Testis (tissue), 2 donors: Measurements from ENCODE around the gene MINDY4B.

Experiments used
- POLR2A ChIP-seq: fragments of 450-650 bp; IDR thresholded peaks from one replicate; pipeline ENCODE4 v1.6.1; 2017; ENCODE audit warnings: antibody characterized with exemption, mild to moderate bottlenecking, moderate library complexity
- TF ChIP-seq, protein P1 (sequence below), 3 experiments: fragments of 450-650 bp in 2 of 3; fragments of 200-600 bp in 1 of 3; sonication (generic) in 1 of 3; IDR thresholded peaks; one replicate each; pipeline ENCODE4 v1.5.1; 2016 to 2019; ENCODE audit warnings: antibody characterized with exemption in 3 of 3, mild to moderate bottlenecking in 2 of 3, moderate library complexity in 1 of 3

DNA sequence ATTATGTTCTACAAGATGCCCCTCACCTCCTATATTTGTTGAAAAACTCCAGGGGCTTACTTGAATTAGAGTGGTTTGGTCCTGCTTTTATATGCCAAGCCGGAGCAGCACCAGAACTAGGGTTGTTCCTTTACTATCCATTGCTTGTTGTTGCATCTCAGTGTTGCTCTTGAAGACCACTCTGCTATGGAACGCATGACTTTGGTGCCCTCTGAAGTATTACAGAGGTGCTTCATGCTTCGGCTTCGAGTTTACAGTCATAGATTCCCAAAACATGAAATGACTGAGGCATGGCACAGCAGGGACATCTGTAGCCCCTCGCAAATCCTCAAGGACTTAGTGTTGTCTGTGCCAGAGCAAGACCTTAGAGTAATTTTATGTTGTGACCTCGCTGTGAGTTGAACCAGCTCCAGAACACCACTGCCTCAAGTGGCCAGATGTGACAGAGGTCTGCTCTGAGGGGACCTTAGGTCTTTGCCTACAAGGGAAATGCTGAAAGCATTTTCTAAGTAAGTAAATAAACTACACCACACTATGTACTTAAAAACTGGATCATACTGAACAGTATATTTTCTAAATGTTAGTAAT is 75.1 kb downstream of the MINDY4B start:
- TF ChIP-seq, protein P1, sequence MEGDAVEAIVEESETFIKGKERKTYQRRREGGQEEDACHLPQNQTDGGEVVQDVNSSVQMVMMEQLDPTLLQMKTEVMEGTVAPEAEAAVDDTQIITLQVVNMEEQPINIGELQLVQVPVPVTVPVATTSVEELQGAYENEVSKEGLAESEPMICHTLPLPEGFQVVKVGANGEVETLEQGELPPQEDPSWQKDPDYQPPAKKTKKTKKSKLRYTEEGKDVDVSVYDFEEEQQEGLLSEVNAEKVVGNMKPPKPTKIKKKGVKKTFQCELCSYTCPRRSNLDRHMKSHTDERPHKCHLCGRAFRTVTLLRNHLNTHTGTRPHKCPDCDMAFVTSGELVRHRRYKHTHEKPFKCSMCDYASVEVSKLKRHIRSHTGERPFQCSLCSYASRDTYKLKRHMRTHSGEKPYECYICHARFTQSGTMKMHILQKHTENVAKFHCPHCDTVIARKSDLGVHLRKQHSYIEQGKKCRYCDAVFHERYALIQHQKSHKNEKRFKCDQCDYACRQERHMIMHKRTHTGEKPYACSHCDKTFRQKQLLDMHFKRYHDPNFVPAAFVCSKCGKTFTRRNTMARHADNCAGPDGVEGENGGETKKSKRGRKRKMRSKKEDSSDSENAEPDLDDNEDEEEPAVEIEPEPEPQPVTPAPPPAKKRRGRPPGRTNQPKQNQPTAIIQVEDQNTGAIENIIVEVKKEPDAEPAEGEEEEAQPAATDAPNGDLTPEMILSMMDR (IDR thresholded peaks at IDR 0.05) = no peak
- TF ChIP-seq POLR2A = no peak
